GM19328 (cell line): ENCODE data around the gene SLC23A2.
"Not testable (repeated sequence)": the region's sequence is repeated elsewhere in the genome, so short reads cannot be mapped to it uniquely, and the experiment has no call there.

Source experiments
- ATAC-seq: cut with Tn5 transposase; IDR thresholded peaks from one replicate; pipeline ENCODE4 v1.9.1; 2021; ENCODE audit warnings: mild to moderate bottlenecking, moderate library complexity; ENCODE audit not compliant: unreplicated experiment

The SLC23A2 gene

DNA sequence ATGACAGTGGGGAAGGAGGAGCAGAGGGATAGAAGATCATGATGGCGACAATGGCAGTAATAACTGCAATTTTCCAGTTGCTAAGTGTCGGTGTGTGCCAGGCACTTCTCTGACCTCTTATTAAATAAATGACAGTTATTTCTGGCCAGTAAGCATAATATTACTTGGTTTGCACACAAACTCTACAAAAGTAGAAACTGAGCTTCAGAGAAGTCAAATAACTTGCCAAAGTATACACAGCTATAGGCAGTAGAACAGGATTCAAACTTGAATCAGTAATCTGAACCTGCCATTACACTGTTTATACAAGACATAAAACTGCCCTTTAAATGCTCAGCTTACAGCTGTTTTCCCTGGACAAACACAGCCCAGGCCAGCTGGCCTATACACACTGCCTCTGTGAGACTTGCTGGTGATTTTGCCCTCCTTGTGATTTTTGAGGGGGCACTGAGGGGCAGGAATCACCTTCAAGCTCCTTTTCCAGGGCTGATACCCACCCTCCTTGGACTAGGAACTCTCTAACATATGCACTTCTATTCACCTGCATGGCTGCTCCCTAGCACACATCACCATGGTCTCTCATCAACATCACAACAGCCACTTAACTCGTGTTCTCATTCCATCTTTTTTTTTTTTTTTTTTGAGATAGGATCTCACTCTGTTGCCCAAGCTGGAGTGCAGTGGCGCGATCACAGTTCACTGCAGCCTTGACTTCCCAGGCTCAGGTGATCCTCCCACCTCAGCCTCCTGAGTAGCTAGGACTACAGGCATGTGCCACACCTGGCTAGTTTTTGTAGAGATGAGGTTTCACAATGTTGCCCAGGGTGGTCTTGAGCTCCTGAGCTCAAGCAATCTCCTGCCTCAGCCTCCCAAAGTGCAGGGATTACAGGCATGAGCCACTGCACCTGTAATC, 63.6 kb downstream of the SLC23A2 start:
- ATAC-seq: no peak

DNA sequence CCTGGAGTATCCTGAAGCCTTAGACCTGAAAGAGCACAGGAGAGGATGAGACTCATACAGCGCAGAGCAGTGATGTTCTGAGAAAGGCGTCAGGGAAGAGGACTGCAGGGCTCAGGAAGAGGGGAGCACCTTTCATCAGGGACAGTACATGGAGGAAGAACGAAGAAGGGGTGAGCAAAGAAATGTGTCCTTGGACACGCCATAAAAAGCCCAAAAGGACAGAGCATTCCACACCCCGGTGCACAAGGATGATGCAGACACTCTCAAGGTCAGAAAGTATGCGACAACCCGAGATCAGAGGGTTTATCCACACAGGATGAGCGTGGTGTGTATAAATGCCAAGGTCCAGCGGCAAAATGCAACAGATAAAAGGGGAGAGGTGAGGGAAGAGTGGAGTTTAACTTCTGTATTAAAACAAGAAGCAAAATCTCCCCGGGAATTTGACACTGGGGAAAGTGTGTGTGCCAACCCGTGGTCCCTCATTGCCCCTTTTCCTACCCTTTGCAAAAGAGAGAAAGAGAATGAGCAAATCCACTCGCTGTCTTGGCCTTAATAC, 64.4 kb downstream of the SLC23A2 start:
- no peak for ATAC-seq

- ATAC-seq: no peak
Observed at GRCh38 chr20:4936392-4936850, 64.9 kb downstream of the SLC23A2 start.

DNA sequence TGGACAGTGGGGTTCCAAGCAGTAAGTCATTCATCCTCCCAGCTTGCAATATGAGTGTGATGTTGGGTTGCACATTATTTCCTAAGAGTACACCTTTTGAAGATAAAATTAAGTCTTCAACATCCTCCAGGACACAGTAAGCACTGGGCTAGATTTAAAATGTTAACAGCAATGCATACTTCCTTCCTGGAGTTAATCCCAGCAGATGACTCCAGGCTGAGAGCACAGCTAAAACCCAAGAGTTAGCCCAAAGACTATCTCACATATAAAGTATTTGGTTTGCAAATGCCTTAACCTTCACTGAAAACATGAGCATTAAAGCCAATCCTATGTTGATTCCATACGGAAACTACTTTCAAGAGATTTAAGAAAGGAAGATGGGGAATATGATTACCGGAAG, 69.2 kb downstream of the SLC23A2 start:
- no peak for ATAC-seq

GRCh38 chr20:4929686-4930397, 71.5 kb downstream of the SLC23A2 start:
- ATAC-seq: no peak

DNA sequence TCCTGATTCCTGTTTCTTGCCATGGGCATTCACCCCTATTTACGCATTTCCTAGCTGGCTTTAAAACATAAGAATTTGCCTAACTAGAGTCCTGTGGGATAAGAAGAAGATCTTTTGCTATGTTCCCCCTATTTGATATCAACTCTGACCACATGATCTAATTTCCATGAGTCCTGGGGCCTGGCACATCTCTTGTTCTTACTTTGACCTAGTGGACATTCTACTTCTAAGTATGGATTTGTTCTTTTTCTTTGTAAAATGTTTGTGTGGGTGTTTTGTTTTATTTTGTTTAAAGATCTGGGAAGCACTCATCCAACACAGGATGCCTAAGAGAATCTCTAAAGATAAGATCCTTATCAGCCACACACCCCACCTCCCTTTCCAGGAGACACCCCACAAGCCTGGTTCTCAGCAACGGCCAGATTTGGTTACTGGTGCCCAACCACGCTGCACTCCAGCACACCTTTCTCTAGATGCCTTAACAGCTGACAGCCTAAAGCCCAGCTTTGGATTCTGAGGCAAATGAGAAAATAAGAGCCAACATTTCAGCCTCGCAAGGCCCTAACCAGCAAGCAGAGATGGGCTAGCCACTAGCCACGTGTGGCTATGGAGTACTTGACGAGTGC, 74.7 kb downstream of the SLC23A2 start:
- no peak for ATAC-seq

- ATAC-seq: no peak
Observed at GRCh38 chr20:4925842-4926530, 75.3 kb downstream of the SLC23A2 start.

- no peak for ATAC-seq
Observed at GRCh38 chr20:4924446-4924845, 76.9 kb downstream of the SLC23A2 start.

DNA sequence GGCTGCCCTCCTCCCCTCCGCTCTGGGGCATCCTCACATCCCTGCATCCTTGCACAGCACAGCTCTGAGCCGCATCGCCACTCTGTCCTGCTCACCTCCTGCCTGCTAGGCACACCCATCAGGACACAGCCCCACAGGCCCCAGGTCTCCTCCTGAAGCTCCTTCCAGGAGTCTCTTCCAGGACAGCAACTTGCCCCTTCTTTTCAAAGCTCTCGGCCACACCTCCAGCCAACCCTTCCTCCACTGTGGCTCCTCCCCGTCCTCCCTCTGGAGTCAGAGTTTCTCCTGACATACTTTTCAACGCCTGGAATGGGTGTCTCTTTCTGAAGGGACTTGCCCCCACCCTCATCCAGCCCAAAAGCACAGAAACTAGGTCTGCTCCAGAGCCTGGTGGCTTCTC, 77.3 kb downstream of the SLC23A2 start:
- ATAC-seq: no peak

GRCh38 chr20:4922186-4922585, 79.1 kb downstream of the SLC23A2 start:
- no peak for ATAC-seq

GRCh38 chr20:4921271-4921670, 80.0 kb downstream of the SLC23A2 start:
- ATAC-seq: not testable (repeated sequence)

DNA sequence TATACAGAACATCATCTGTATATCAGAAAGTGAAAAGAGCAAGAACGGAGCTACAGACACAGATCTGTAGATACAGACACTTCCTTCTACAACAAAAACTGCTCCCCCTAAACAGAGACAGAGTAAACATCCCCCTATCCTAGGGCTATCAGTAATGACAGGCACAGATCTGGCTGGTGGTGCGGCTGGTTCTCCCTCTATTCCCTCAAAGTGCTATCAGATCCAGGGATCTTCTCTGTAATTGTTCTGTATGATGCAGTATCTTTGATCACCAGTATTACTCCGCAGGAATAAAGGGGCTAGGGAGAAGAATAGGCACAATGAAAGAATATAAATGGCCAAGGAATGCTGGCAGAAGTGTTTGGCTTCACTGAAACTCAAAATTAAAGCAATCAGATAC, 80.7 kb downstream of the SLC23A2 start:
- no peak for ATAC-seq

DNA sequence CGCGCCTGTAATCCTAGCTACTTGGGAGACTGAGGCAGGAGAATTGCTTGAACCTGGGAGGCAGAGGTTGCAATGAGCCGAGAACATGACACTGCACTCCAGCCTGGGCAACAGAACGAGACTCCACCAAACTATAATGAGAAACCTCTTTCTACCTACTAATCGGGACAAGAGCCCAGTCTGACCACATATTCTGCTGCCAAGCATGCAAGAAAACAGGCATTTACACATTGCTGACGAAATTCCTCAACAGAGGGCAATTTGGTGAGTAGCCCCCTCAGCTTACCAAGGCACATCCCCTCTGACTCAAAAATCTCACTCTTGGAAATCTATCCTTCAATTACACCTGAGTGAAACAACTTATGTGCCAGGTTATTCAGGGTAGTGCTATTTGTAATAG, 81.2 kb downstream of the SLC23A2 start:
- no peak for ATAC-seq

DNA sequence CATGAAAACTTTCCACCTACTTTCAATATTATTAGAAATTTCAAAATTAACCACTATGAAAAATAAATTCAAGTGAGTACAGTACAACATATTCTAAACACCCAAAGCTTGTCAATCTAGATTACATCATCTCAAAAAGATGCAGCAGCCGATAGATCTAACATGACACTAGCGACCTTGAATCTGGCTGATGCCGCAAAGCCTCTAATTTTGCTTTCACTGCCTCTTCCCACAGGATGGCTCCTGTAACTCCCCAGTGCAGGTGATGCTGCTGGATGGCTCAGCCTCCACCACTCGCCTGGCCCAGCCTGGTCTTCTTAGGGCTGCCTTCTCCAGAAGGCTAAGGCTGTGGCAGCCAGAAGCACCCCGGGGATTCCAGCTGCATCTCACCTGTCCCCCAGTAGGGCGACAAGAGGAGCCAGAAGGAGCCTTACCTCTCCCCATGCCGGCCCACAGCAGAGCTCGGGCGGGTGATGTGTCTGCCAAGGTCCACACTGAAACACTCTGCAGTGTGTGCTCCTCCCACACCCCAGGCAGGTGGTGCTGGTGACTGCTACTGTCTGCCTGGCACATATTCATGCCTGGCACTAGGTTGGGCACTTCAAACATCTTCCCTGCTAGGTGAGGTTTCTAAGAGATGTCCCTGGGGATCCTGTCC, 82.1 kb downstream of the SLC23A2 start:
- ATAC-seq: no peak

DNA sequence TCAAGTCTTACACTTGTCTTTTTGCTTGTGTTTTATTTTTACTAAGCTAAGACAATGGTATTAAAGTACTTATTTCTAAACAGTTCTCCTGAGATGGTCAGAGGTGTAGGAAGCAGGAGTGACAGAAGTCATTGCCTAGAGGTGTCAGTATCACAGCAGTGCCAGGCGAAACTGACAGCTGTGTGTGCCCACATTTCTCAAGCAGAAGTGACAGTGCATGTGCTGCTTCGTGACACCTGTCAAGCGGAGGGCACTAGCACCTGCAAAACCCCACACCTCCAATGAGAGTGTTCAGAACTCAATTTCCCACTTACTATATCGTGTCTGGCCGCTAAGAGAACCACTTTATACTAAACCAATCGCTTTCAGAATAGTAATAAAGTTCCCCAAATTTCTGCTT, 82.8 kb downstream of the SLC23A2 start:
- no peak for ATAC-seq

DNA sequence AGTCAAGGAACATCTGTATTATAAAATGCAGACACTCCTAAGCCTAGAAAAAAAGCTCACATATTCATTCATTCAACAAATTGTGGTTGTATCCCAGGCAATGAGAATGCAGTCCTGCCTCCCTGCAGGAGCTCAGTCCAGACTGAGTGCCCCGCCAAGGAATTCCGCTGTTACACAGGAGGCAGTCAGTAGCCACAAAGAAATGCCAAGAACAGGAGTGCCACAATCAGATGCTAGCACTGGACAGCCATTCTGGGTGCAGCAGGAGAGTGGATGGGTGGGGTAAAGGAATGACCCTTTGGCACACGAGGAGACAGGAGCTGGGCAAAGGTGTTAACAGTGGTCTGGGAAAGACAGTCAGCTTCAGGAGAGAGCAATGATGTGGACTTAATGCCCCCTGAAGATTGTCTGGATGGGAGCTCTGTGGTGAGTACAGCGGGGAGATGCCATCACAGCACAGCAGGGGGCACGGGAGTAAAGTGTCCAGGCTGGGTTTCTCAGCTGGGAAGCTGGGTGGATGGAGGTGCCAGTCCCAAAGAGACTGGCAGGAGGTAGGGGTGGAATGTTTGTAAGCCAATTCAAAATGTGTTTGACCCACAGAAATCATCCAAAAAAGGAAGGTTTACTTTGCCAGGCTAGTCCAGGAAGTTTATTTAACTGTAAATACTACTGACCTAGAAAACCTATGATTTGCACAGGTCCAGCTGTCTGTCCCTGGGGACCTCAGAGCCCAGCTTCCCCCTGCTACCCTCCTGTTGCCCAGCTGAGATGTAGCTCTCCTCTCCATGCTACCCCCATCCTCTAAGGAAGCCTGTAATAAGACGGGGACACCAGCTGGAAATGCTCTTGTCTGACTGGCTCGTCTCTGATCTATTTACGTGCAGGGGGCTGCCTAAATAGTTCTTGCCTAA, 84.1 kb downstream of the SLC23A2 start:
- no peak for ATAC-seq

DNA sequence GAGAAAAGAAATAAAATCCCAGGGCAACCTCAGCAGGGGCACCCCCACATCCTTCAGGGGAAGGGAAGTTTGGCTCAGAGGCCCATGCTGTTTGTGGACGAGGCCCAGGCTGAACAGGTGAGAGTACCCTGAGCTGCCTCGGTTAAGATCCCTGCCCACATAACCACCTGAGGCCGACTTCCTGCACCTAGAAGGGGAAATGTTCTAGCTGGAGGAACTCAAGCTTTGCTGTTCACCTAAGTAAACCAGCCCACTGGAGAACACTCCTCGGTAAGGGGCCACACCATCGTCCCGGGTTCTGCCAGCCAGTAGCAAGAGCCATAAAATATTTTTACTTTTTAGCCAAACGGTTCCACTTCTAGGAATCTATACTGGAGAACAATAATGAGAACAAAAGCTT, 88.2 kb downstream of the SLC23A2 start:
- ATAC-seq: no peak

DNA sequence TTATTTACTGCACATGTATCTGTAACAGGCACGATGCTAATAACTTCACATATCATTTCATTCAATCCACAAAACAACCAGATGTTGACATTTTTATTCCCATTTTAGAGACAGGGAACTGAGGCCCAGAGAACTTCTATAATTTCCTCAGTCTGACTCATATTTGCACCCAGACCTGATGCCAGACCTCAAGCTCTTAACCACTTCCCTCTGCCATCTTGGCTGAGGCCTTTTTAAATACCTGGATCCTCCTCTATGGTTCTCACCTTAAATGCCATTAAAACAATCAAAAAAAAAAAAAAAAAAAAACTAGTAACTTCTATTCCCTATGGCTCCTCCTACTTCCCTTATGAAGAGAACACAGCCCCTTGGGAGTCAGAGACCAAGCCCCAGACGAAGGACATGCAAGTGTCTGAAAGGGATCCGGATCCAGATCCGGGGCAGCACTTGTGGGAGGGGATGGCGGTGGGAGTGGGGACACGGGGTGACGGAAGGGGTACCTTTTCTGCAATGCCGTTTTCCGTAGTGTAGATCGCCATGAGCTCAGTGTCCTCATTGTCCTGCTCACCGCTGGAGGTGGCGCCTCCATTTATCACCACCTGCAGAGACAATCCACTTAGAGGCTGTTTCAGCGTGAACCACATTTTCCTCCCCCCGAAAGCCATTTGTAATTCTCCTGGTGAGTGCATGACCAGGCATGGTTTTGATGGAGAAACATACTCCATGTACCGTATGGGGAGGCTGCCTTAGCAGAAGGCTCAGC, 88.7 kb downstream of the SLC23A2 start:
- no peak for ATAC-seq
